ENCODE data around the gene CBR3. TPM values are rescaled to one million over a fixed set of nuclear protein-coding genes. Genes with fewer than 3 reads are reported as not detected.

The CBR3 gene
- total and polyA plus RNA-seq, 2 donors (not counting 1 experiment from before 2014, with no cell fraction given): 1.9 to 11.3 TPM

- H3K27me3 ChIP-seq (replicated peaks in 1 of 4; ENCODE audit: control extremely low read depth in 1 of 4, control insufficient read depth in 3 of 4, insufficient read depth in 4 of 4, low read length in 3 of 4): no peaks in the 10 kb centered on the region
- H3K36me3 ChIP-seq (replicated peaks in 1 of 2; ENCODE audit: control extremely low read depth in 1 of 2, control insufficient read depth in 1 of 2, extremely low read depth in 1 of 2, insufficient read depth in 2 of 2, low read length in 1 of 2): no peaks in the 10 kb centered on the region
- H2AFZ ChIP-seq (ENCODE audit: insufficient read depth, low read depth, low read length, poor library complexity, severe bottlenecking): no peak overlapping the region
- no peak for DNase-seq
- no peaks in the 10 kb centered on the region for H3K9me3 Mint-ChIP-seq (ENCODE audit: insufficient read depth)
- H3K9ac ChIP-seq (ENCODE audit: low read length): no peak overlapping the region
- H3K27ac Mint-ChIP-seq: no peak overlapping the region
- H3K9me3 ChIP-seq (ENCODE audit: control extremely low read depth in 1 of 3, control insufficient read depth in 2 of 3, insufficient read depth in 1 of 3, low read length in 2 of 3): peaks cover 0 to 2% (median under 1%) of the 10 kb centered on the region in 3 donors
- no peak overlapping the region for H3K4me3 ChIP-seq (ENCODE audit: control extremely low read depth in 1 of 5, extremely low read depth in 1 of 5, insufficient read depth in 1 of 5, low read depth in 2 of 5, low read length in 4 of 5)
- TF ChIP-seq CTCF (IDR thresholded peaks at IDR 0.05) (no peak), EZH2 (IDR thresholded peaks at IDR 0.05; ENCODE audit: borderline replicate concordance, insufficient read depth, low read depth, low read length, poor library complexity, severe bottlenecking) (no peak)
- H3K27me3 Mint-ChIP-seq: no peaks in the 10 kb centered on the region
- no peak overlapping the region for H3K4me2 ChIP-seq (replicated peaks; ENCODE audit: low read depth, low read length, poor library complexity, severe bottlenecking)
- ChIA-PET POLR2A (no interaction called here), CTCF (interaction anchor here (0.9 to 2.3 kb wide), 2 partner anchors 11 to 25 kb away, joined by 3 to 10 read pairs; no protein-coding TSS in a partner anchor)
- ATAC-seq (ENCODE audit: low read depth): no peak
- H3K4me3 Mint-ChIP-seq: no peak overlapping the region
- no peaks in the 10 kb centered on the region for H3K4me1 Mint-ChIP-seq
- no peaks in the 10 kb centered on the region for H3K4me1 ChIP-seq (ENCODE audit: control insufficient read depth in 2 of 2, insufficient read depth in 2 of 2, low read length in 2 of 2)
- no peaks in the 10 kb centered on the region for H3K79me2 ChIP-seq (ENCODE audit: control insufficient read depth, insufficient read depth, low read length)
- no peak overlapping the region for H3K27ac ChIP-seq (ENCODE audit: low read length in 2 of 2)
- 87% methylated on average over 3 of the region's 6 CpGs for WGBS (ENCODE audit: insufficient coverage)
- H4K20me1 ChIP-seq (ENCODE audit: control insufficient read depth, insufficient read depth, low read length, poor library complexity, severe bottlenecking): no peaks in the 10 kb centered on the region
- intact Hi-C loops (cut with micrococcal nuclease): no loop called here
These were observed 47.3 kb upstream of the CBR3 start for GRCh38 chr21:36087362-36088138.

- WGBS (ENCODE audit: insufficient coverage): no CpG with 5 or more reads among the region's 3 CpGs
- H4K20me1 ChIP-seq (ENCODE audit: control insufficient read depth, insufficient read depth, low read length, poor library complexity, severe bottlenecking): no peaks in the 10 kb centered on the region
- no peaks in the 10 kb centered on the region for H3K4me1 ChIP-seq (ENCODE audit: control insufficient read depth in 2 of 2, insufficient read depth in 2 of 2, low read length in 2 of 2)
- no peak overlapping the region for H3K27ac ChIP-seq (ENCODE audit: low read length in 2 of 2)
- TF ChIP-seq EZH2 (IDR thresholded peaks at IDR 0.05; ENCODE audit: borderline replicate concordance, insufficient read depth, low read depth, low read length, poor library complexity, severe bottlenecking): no peak
- no peak for TF ChIP-seq CTCF (IDR thresholded peaks at IDR 0.05)
- peaks cover 5% of the 10 kb centered on the region for H3K27me3 Mint-ChIP-seq
- no peak overlapping the region for H3K4me3 Mint-ChIP-seq
- no peak overlapping the region for H3K9ac ChIP-seq (ENCODE audit: low read length)
- no peak overlapping the region for H3K27ac Mint-ChIP-seq
- peaks cover 0 to 20% (median 19%) of the 10 kb centered on the region in 3 donors for H3K9me3 ChIP-seq (ENCODE audit: control extremely low read depth in 1 of 3, control insufficient read depth in 2 of 3, insufficient read depth in 1 of 3, low read length in 2 of 3)
- no peaks in the 10 kb centered on the region for H3K4me1 Mint-ChIP-seq
- H2AFZ ChIP-seq (ENCODE audit: insufficient read depth, low read depth, low read length, poor library complexity, severe bottlenecking): no peak overlapping the region
- ChIA-PET POLR2A (no interaction called here), CTCF (interaction anchor here (0.6 kb wide), 1 partner anchor 60 kb away, joined by 9 read pairs; no protein-coding TSS in a partner anchor)
- ATAC-seq (ENCODE audit: low read depth): no peak
- peaks cover 0 to 3% (median 0%) of the 10 kb centered on the region in 4 experiments for H3K27me3 ChIP-seq (replicated peaks in 1 of 4; ENCODE audit: control extremely low read depth in 1 of 4, control insufficient read depth in 3 of 4, insufficient read depth in 4 of 4, low read length in 3 of 4)
- no peak overlapping the region for H3K4me2 ChIP-seq (replicated peaks; ENCODE audit: low read depth, low read length, poor library complexity, severe bottlenecking)
- DNase-seq: no peak
- peaks cover 4% of the 10 kb centered on the region for H3K9me3 Mint-ChIP-seq (ENCODE audit: insufficient read depth)
- intact Hi-C loops (cut with micrococcal nuclease): no loop called here
- no peaks in the 10 kb centered on the region for H3K36me3 ChIP-seq (replicated peaks in 1 of 2; ENCODE audit: control extremely low read depth in 1 of 2, control insufficient read depth in 1 of 2, extremely low read depth in 1 of 2, insufficient read depth in 2 of 2, low read length in 1 of 2)
- H3K79me2 ChIP-seq (ENCODE audit: control insufficient read depth, insufficient read depth, low read length): no peaks in the 10 kb centered on the region
- no peak overlapping the region for H3K4me3 ChIP-seq (ENCODE audit: control extremely low read depth in 1 of 5, extremely low read depth in 1 of 5, insufficient read depth in 1 of 5, low read depth in 2 of 5, low read length in 4 of 5)
These were observed 44.9 kb upstream of the CBR3 start for GRCh38 chr21:36089946-36090345.
